ENCODE results near the gene EIF5AL1. TPM values are rescaled to one million over a fixed set of nuclear protein-coding genes. Genes with fewer than 3 reads are reported as not detected.

Gene EIF5AL1
- total and polyA plus RNA-seq, 2 of the 8 experiments (the other 6 are each of a cell fraction or from before 2014, with no cell fraction given): 1.7 to 2.2 TPM

- TF ChIP-seq CTBP2 (IDR thresholded peaks at IDR 0.05; ENCODE audit: borderline replicate concordance, insufficient read depth, insufficient read length, low read length) (no peak), NRF1 (IDR thresholded peaks at IDR 0.05; ENCODE audit: low read depth, low read length) (no peak), CEBPB (IDR thresholded peaks at IDR 0.05; ENCODE audit: low read depth, low read length) (no peak), SP2 (IDR thresholded peaks at IDR 0.05; ENCODE audit: low read length) (no peak), SIX5 (IDR thresholded peaks at IDR 0.05; ENCODE audit: low read depth, low read length) (no peak), POLR2A (IDR thresholded peaks at IDR 0.05; ENCODE audit: control extremely low read depth in 1 of 2, low read depth in 2 of 2, low read length in 2 of 2) (no peak)
These were observed 14.0 kb upstream of the EIF5AL1 start (continued) for GRCh38 chr10:79498291-79498829.
